BLaER1 (cell line): ENCODE results near the gene FURIN.
"Not testable (repeated sequence)": the region's sequence is repeated elsewhere in the genome, so short reads cannot be mapped to it uniquely, and the experiment has no call there.

Experiments used
- H3K27ac ChIP-seq: shearing (Covaris generic); formaldehyde crosslinking; 2 replicates; pipeline ENCODE4 v1.8.1; 2022
- H3K27me3 ChIP-seq: shearing (Covaris generic); formaldehyde crosslinking; 2 replicates; pipeline ENCODE4 v1.8.1; 2022
- H3K36me3 ChIP-seq: shearing (Covaris generic); formaldehyde crosslinking; 2 replicates; pipeline ENCODE4 v1.8.1; 2022
- H3K4me1 ChIP-seq: shearing (Covaris generic); formaldehyde crosslinking; 2 replicates; pipeline ENCODE4 v1.8.1; 2022
- H3K4me2 ChIP-seq: shearing (Covaris generic); formaldehyde crosslinking; 2 replicates; pipeline ENCODE4 v1.8.1; 2022
- H3K4me3 ChIP-seq: shearing (Covaris generic); formaldehyde crosslinking; 2 replicates; pipeline ENCODE4 v1.8.1; 2022
- H3K9ac ChIP-seq: shearing (Covaris generic); formaldehyde crosslinking; 2 replicates; pipeline ENCODE4 v1.8.1; 2022
- H3K9me3 ChIP-seq: shearing (Covaris generic); formaldehyde crosslinking; 2 replicates; pipeline ENCODE4 v1.8.1; 2022
- H4K20me1 ChIP-seq: shearing (Covaris generic); formaldehyde crosslinking; 2 replicates; pipeline ENCODE4 v1.8.1; 2022
- Cebpa-rat ChIP-seq: shearing (Covaris generic); IDR thresholded peaks from 2 replicates; pipeline ENCODE4 v1.8.1; 2022

The FURIN gene

DNA sequence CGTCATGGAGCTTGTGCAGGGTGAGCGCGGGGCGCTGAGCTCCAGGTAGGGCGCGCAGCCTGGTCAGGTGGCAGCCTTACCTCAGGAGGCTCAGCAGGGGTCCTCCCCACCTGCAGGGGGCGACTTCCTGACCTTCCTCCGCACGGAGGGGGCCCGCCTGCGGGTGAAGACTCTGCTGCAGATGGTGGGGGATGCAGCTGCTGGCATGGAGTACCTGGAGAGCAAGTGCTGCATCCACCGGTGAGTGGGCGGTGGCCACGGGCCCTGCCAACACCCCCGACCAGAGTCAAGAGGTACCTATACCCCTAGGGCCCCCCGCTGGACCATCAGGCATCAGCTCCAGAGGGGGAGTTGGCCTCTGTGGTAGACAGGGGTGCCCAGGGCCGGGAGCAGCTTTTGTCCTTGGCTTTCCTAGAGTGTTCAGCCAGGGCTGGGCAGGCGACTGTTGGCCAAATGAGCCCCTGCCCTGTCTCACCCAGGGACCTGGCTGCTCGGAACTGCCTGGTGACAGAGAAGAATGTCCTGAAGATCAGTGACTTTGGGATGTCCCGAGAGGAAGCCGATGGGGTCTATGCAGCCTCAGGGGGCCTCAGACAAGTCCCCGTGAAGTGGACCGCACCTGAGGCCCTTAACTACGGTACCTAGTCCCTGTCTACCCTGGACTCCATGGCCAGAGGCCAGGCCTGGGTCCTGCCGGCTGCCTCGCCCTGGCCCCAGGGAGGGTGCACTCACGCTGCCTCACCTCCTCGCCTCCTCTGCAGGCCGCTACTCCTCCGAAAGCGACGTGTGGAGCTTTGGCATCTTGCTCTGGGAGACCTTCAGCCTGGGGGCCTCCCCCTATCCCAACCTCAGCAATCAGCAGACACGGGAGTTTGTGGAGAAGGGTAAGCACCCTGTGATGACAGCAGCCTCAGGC lies 25.0 kb downstream of the FURIN start:
- Histone ChIP-seq H4K20me1 (peaks cover 17% of the 10 kb centered on the region; the same call in 1 of the 2 replicates), H3K4me1 (peaks cover 19% of the 10 kb centered on the region), H3K9me3 (no peaks in the 10 kb centered on the region), H3K4me2 (no peak overlapping the region), H3K27me3 (no peaks in the 10 kb centered on the region), H3K4me3 (no peak overlapping the region), H3K9ac (no peak overlapping the region), H3K27ac (no peak overlapping the region), H3K36me3 (peaks cover 79% of the 10 kb centered on the region)
- TF ChIP-seq Cebpa-rat = no peak

DNA sequence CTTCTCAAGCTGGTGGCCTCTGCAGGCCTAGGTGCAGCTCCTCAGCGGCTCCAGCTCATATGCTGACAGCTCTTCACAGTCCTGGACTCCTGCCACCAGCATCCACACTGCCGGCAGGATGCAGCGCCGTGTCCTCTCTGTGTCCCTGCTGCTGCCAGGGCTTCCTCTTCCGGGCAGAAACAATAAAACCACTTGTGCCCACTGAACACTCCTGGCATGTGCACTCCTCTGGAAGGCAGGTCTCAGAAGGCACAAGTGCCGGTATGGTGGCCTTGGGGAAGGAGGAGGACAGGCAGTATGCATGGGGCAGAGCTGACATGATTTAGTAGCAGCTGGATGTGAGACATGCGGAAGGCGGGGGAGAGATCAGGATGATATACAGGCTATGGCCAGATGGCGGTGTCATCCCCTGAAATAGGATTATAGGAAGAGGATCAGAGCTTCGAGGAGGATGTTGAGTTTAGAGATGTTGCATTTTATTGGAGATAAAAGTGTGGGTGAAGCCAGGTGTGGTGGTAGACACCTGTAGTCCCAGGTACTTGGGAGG lies 27.3 kb downstream of the FURIN start:
- peaks cover 58% of the 10 kb centered on the region for H3K36me3 ChIP-seq
- no peak overlapping the region for H3K4me2 ChIP-seq
- peaks cover 19% of the 10 kb centered on the region for H3K4me1 ChIP-seq
- no peak for TF ChIP-seq Cebpa-rat
- no peaks in the 10 kb centered on the region for H3K27me3 ChIP-seq
- H3K9ac ChIP-seq = no peak overlapping the region
- H3K27ac ChIP-seq = no peak overlapping the region
- no peaks in the 10 kb centered on the region for H3K9me3 ChIP-seq
- H4K20me1 ChIP-seq = peaks cover 17% of the 10 kb centered on the region; the same call in 1 of the 2 replicates
- H3K4me3 ChIP-seq = no peak overlapping the region

DNA sequence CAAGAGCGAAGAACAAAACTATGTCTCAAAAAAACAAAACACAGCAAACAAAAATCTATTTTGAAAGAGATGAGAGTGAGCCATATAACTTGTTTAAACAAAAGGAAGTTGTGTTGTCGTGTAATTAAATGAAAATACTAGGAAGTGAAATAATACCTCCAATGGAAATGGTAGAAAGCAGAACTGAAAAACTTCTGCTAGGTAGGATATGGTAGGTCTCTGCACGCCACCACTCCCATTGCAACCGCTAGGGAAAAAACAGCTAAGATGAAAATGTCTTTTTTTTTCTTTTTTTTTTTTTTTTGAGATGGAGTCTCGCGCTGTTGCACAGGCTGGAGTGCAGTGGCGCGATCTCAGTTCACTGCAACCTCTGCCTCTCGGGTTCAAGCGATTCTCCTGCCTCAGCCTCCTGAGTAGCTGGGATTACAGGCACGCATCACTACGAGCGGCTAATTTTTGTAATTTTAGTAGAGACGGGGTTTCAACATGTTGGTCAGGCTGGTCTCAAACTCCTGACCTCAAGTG lies 28.8 kb downstream of the FURIN start:
- not testable (repeated sequence) for H3K27ac ChIP-seq, H3K27me3 ChIP-seq, H4K20me1 ChIP-seq, H3K9ac ChIP-seq, H3K9me3 ChIP-seq, H3K4me3 ChIP-seq
- Histone ChIP-seq H3K4me1 (peaks cover 32% of the 10 kb centered on the region), H3K36me3 (peaks cover 42% of the 10 kb centered on the region), H3K4me2 (peak overlapping the region; percentile 25)

DNA sequence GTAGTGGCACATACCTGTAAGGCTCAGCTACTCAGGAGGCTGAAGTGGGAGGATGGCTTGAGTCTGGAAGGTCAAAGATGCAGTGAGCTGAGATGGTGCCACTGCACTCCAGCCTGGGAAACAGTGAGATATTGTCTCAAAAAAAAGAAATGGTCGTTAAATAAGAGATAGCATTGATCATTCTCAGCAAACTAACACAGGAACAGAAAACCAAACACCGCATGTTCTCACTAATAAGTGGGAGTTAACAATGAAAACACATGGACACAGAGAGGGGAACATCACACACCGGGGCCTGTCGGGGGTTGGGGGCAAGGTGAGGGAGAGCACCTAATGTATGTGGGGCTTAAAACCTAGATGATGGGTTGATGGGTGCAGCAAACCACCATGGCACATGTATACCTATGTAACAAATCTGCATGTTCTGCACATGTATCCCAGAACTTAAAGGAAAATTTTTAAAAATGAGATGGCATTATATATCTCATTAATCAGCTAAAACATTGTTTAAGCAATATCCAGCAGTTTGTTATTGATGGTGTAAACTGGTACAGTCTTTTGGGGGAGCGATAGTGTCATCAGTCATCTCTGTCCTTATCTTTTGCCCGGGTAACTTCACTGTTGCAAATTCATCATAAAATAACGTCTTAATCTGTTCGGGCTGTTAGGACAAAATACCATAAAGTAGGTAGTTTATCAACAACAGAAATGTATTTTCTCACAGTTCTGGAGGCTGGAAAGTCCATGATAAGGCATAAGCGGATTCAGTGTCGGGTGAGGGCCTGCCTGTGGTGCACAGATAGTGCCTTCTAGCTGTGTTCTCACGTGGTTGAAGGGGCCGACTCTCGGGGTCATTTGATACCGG lies 33.0 kb downstream of the FURIN start:
- Histone ChIP-seq H3K9me3 (no peaks in the 10 kb centered on the region), H3K9ac (peak overlapping the region; percentile 93; the same call in 1 of the 2 replicates), H3K36me3 (peaks cover 19% of the 10 kb centered on the region), H3K4me1 (peaks cover 46% of the 10 kb centered on the region), H4K20me1 (peaks cover under 1% of the 10 kb centered on the region; the same call in 1 of the 2 replicates), H3K4me3 (peak overlapping the region; percentile 90), H3K27ac (peak overlapping the region; percentile 94), H3K27me3 (no peaks in the 10 kb centered on the region), H3K4me2 (peak overlapping the region; percentile 94)
- no peak for TF ChIP-seq Cebpa-rat

DNA sequence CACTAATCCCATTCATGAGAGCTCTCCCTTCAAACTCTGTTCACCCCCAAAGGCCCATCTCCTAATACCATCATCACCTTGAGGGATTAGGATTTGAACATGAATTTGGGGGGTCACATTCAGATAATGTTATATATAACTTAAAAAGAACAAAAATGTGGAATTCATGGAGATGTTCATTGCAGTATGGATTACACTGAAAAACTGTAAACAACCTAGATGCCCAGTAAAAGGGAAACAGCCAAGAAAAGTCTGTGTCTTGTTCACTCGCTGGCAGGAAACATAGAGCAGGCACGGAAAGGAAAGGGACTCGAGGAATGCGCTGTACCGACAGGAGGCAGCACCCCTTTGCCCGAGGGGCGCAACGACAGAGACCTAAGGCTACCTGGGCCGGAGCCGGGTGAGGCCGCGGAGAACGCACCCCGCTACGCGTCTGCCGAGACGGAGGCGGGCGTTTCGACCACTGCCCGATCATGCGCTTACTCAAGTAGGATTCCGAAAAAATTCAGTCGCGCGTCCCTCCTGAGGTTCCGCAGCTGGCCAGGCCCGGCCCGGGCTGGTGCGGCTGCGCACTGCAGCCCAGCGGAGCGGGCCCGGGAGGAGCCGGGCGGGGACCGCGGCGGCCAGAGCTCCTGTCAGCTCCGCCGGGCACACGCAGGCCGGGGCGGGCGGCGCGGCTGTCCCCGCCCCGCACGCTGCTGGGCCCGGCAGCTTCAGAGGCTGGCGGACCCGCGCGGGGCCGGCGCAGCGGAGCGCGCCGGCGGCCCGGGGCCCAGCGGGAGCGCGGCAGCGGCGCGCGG lies 33.9 kb downstream of the FURIN start:
- Histone ChIP-seq H3K27me3 (no peaks in the 10 kb centered on the region), H3K4me2 (peak overlapping the region; percentile 94), H3K9me3 (no peaks in the 10 kb centered on the region), H4K20me1 (peaks cover 4% of the 10 kb centered on the region; the same call in 1 of the 2 replicates), H3K4me1 (peaks cover 38% of the 10 kb centered on the region), H3K9ac (peak overlapping the region; percentile 93), H3K27ac (peak overlapping the region; percentile 94), H3K4me3 (peak overlapping the region; percentile 90), H3K36me3 (peaks cover 27% of the 10 kb centered on the region)
- no peak for TF ChIP-seq Cebpa-rat

DNA sequence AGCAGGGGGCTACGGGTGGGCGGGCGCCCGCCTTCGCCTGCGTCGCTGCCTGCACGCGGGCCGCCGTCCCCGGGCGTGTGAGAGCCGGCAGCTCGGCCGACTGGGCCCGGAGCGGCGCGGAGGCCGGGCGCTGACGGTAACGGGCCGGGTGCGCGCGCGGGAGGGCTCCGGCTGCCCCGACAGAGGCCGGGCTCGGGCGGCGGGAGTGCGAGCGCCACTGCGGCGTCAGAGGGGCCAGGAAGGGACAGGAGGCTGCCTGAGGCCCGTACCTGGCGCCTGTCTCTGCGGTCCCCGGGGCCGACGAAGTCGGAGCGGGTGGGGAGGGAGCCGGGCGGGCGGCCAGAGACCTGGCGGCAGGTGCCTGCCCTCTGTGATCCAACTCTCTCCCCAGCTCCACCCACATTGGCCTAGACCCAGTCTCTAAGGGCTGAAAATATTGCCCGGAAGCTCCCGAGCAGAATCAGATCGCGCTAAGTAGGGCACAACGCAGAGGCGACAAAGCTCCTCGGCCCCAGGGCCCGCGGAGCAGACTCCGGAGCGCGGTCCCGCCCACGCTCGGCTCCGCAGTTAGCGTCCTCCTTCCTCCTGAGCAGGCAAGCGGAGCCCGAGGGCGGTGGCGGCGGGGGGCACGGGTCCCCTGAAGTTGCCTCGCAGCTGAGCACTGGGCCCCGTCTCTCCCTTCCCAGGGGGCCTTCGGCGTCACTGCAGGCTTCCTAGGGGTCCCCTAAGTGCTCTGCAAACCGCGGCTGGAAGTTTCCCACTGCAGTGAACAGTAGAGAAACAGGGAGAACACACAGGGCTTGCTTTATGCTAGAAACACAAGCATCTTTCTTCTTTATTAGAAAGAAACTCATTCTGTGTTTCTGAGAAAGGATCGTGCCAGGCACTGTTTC lies 34.7 kb downstream of the FURIN start, which contains the start of gene MAN2A2:
Gene MAN2A2 (plus strand): TSS at position 463 of the 893 bp plus-strand sequence. CDS start 906 bp downstream, outside the sequence.
- no peak for TF ChIP-seq Cebpa-rat
- peak within 1 kb of the TSS; percentile 90 for H3K4me3 ChIP-seq
- H3K9me3 ChIP-seq = no peaks in the 10 kb centered on the region
- peaks cover 35% of the 10 kb centered on the region for H3K36me3 ChIP-seq
- peaks cover 29% of the 10 kb centered on the region for H3K4me1 ChIP-seq
- peak within 1 kb of the TSS; percentile 94 for H3K4me2 ChIP-seq
- peaks cover 4% of the 10 kb centered on the region; the same call in 1 of the 2 replicates for H4K20me1 ChIP-seq
- peak within 1 kb of the TSS; percentile 94 for H3K27ac ChIP-seq
- H3K27me3 ChIP-seq = no peaks in the 10 kb centered on the region
- peak within 1 kb of the TSS; percentile 93 for H3K9ac ChIP-seq

DNA sequence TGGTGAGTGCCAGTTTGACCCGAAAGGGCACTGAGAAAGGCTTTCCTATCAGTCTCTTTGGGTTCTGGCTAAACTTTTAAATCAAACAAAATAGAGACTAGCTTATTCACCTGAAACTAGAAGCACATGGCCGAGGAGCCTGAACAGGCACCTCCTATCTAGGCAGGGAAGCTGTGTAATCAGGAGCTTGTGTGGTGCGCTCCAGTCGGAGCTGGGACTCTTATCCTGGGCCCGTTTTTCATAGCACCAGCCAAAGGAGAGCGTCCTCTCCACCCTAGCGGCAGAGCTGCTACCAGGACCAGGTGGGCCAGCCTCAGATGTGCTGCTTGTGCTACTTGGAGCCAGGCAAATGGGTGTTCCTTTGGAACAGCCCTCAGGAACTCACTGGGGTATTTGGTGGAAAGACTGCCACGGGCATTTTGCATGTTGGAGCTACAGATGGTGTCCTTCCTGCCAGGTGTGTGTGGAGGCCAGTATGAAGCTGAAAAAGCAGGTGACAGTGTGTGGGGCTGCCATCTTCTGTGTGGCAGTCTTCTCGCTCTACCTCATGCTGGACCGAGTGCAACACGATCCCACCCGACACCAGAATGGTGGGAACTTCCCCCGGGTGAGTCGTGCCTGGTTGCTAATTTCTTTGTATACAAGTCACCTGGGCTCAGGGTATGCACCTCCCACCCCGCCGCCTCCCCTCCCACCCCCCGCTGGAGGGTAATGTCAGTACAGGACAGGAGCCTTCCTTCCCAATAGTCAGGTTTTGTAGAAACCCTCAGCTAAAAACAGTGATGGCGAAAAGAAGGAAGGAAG lies 35.5 kb downstream of the FURIN start:
- H4K20me1 ChIP-seq = peaks cover 5% of the 10 kb centered on the region; the same call in 1 of the 2 replicates
- peaks cover 44% of the 10 kb centered on the region for H3K36me3 ChIP-seq
- peaks cover 29% of the 10 kb centered on the region for H3K4me1 ChIP-seq
- H3K27ac ChIP-seq = peak overlapping the region; percentile 94
- peak overlapping the region; percentile 90 for H3K4me3 ChIP-seq
- H3K9ac ChIP-seq = peak overlapping the region; percentile 93
- no peaks in the 10 kb centered on the region for H3K9me3 ChIP-seq
- peak overlapping the region; percentile 94 for H3K4me2 ChIP-seq
- H3K27me3 ChIP-seq = no peaks in the 10 kb centered on the region
- TF ChIP-seq Cebpa-rat = no peak
